Inferior parietal cortex (tissue), 1 donor: Measurements from ENCODE around the gene MEAK7.
A peak's percentile ranks its signal among the peaks of the same experiment; 100 is the strongest.

Experiments used
- DNase-seq: peaks from one replicate; pipeline ENCODE4 v3.0.0-alpha.2; 2016; ENCODE audit errors: extremely low spot score

Gene MEAK7

GRCh38 chr16:84486551-84487235, 17.8 kb downstream of the MEAK7 start:
- no peak for DNase-seq

GRCh38 chr16:84486126-84486525, 18.3 kb downstream of the MEAK7 start:
- no peak for DNase-seq

GRCh38 chr16:84485255-84486010, 19.0 kb downstream of the MEAK7 start:
- no peak for DNase-seq

- DNase-seq = peak; percentile 88
Observed at GRCh38 chr16:84484579-84485254, 19.7 kb downstream of the MEAK7 start.

- DNase-seq = no peak
Observed at GRCh38 chr16:84483882-84484565, 20.4 kb downstream of the MEAK7 start.

- DNase-seq = no peak
Observed at GRCh38 chr16:84482951-84483881, 21.2 kb downstream of the MEAK7 start.

- no peak for DNase-seq
Observed at GRCh38 chr16:84482001-84482891, 22.2 kb downstream of the MEAK7 start.

GRCh38 chr16:84481051-84481735, 23.3 kb downstream of the MEAK7 start:
- DNase-seq = no peak

- DNase-seq = no peak
Observed at GRCh38 chr16:84479716-84480450, 24.6 kb downstream of the MEAK7 start.

GRCh38 chr16:84478172-84478947, 26.1 kb downstream of the MEAK7 start:
- no peak for DNase-seq

- no peak for DNase-seq
Observed at GRCh38 chr16:84477661-84478060, 26.8 kb downstream of the MEAK7 start.

GRCh38 chr16:84476401-84476800, 28.1 kb downstream of the MEAK7 start:
- no peak for DNase-seq

GRCh38 chr16:84475643-84476240, 28.7 kb downstream of the MEAK7 start:
- DNase-seq = no peak

- no peak for DNase-seq
Observed at GRCh38 chr16:84471966-84472365, 32.5 kb downstream of the MEAK7 start.

GRCh38 chr16:84471316-84471715, 33.1 kb downstream of the MEAK7 start:
- DNase-seq = no peak

GRCh38 chr16:84467709-84468108, 36.8 kb downstream of the MEAK7 start:
- DNase-seq = no peak

GRCh38 chr16:84467256-84467655, 37.2 kb downstream of the MEAK7 start:
- no peak for DNase-seq

- no peak for DNase-seq
Observed at GRCh38 chr16:84466692-84467091, 37.8 kb downstream of the MEAK7 start.
